C4-2B (cell line): ENCODE data around the gene GFOD2.

ENCODE experiments used
- ZFX ChIP-seq: fragments of 450-650 bp; IDR thresholded peaks from 2 replicates; pipeline ENCODE4 v1.6.1; 2017
- TF ChIP-seq, protein P1 (sequence below): fragments of 450-650 bp; conservative IDR thresholded peaks from 2 replicates; pipeline ENCODE4 v1.5.1; 2017; ENCODE audit warnings: mild to moderate bottlenecking

DNA sequence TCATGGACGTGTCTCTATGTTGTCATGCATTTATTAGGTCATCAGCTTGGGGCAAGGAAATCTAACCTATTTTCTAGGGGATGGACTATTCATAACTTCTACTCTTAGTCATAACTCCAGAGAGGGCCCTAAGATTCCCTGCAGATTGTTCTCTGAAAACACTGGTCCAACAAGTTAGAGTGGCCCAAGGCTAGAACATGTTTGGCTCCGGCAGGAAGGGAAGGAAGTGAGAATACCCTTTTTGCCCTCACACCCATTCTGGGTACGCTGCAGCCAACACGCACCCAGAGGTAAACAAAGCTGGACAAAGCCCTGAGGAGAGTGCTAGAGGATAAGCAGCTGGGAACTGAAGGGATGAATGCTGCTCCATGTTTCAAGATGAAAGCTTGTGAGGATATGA, 42.6 kb downstream of the GFOD2 start:
- no peak for TF ChIP-seq ZFX
- TF ChIP-seq, protein P1, sequence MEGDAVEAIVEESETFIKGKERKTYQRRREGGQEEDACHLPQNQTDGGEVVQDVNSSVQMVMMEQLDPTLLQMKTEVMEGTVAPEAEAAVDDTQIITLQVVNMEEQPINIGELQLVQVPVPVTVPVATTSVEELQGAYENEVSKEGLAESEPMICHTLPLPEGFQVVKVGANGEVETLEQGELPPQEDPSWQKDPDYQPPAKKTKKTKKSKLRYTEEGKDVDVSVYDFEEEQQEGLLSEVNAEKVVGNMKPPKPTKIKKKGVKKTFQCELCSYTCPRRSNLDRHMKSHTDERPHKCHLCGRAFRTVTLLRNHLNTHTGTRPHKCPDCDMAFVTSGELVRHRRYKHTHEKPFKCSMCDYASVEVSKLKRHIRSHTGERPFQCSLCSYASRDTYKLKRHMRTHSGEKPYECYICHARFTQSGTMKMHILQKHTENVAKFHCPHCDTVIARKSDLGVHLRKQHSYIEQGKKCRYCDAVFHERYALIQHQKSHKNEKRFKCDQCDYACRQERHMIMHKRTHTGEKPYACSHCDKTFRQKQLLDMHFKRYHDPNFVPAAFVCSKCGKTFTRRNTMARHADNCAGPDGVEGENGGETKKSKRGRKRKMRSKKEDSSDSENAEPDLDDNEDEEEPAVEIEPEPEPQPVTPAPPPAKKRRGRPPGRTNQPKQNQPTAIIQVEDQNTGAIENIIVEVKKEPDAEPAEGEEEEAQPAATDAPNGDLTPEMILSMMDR: no peak
